H9 (cell line): ENCODE measurements around the gene KRT8. TPM values are rescaled to one million over a fixed set of nuclear protein-coding genes. Genes with fewer than 3 reads are reported as not detected.

Experiments used
- DNase-seq: peaks from one replicate; pipeline ENCODE4 v3.0.0-alpha.2; 2017
- H2AFZ ChIP-seq: one replicate; pipeline ENCODE4 v1.6.1; 2013; ENCODE audit warnings: mild to moderate bottlenecking, low read length, control low read depth, moderate library complexity
- H2AK5ac ChIP-seq: 2 replicates; pipeline ENCODE4 v1.6.1; 2013; ENCODE audit warnings: low read length, control low read depth, mixed read lengths; ENCODE audit not compliant: insufficient read length
- H2BK120ac ChIP-seq: one replicate; pipeline ENCODE4 v1.6.1; 2013; ENCODE audit warnings: low read depth, mild to moderate bottlenecking, low read length, control low read depth, inconsistent platforms; ENCODE audit not compliant: poor library complexity, severe bottlenecking
- H2BK12ac ChIP-seq: 2 replicates; pipeline ENCODE4 v1.6.1; 2013; ENCODE audit warnings: low read length, control low read depth, mixed read lengths, low read depth; ENCODE audit not compliant: insufficient read length
- H2BK15ac ChIP-seq: 2 replicates; pipeline ENCODE4 v1.6.1; 2013; ENCODE audit warnings: low read depth, low read length, control low read depth
- H2BK20ac ChIP-seq: one replicate; pipeline ENCODE4 v1.6.1; 2013; ENCODE audit warnings: low read depth, mild to moderate bottlenecking, low read length, control low read depth, inconsistent platforms; ENCODE audit not compliant: poor library complexity, severe bottlenecking
- H2BK5ac ChIP-seq: 2 replicates; pipeline ENCODE4 v1.6.1; 2013; ENCODE audit warnings: low read length, control low read depth, mixed read lengths; ENCODE audit not compliant: insufficient read length
- H3K14ac ChIP-seq: 2 replicates; pipeline ENCODE4 v1.6.1; 2013; ENCODE audit warnings: low read length, control low read depth; ENCODE audit not compliant: insufficient read depth
- H3K18ac ChIP-seq: 2 replicates; pipeline ENCODE4 v1.6.1; 2013; ENCODE audit warnings: low read depth, mild to moderate bottlenecking, mixed read lengths, low read length, control low read depth; ENCODE audit not compliant: insufficient read length
- H3K23ac ChIP-seq: 2 replicates; pipeline ENCODE4 v1.6.1; 2013; ENCODE audit warnings: low read length, control low read depth, mixed read lengths, low read depth; ENCODE audit not compliant: insufficient read length
- H3K23me2 ChIP-seq: 2 replicates; pipeline ENCODE4 v1.6.1; 2013; ENCODE audit warnings: low read depth, mild to moderate bottlenecking, mixed read lengths, low read length, control low read depth; ENCODE audit not compliant: insufficient read length, poor library complexity, severe bottlenecking
- H3K27ac ChIP-seq: 2 replicates; pipeline ENCODE4 v1.5.1; 2013; ENCODE audit warnings: low read length, control low read depth, mixed read lengths, low read depth; ENCODE audit not compliant: insufficient read length
- H3K27me3 ChIP-seq: 2 replicates; pipeline ENCODE4 v1.6.1; 2013; ENCODE audit warnings: low read length, control low read depth, inconsistent platforms; ENCODE audit not compliant: insufficient read depth
- H3K4ac ChIP-seq: 2 replicates; pipeline ENCODE4 v1.6.1; 2013; ENCODE audit warnings: low read depth, mild to moderate bottlenecking, control low read depth, inconsistent platforms, low read length, moderate library complexity
- H3K4me1 ChIP-seq: 2 replicates; pipeline ENCODE4 v1.6.1; 2013; ENCODE audit warnings: low read length, control low read depth, inconsistent platforms; ENCODE audit not compliant: insufficient read depth
- H3K4me2 ChIP-seq: 2 replicates; pipeline ENCODE4 v1.6.1; 2013; ENCODE audit warnings: low read length, control low read depth, mixed read lengths; ENCODE audit not compliant: insufficient read length, insufficient read depth
- H3K56ac ChIP-seq: 2 replicates; pipeline ENCODE4 v1.6.1; 2013; ENCODE audit warnings: low read depth, mild to moderate bottlenecking, mixed read lengths, low read length, control low read depth; ENCODE audit not compliant: insufficient read length
- H3K79me1 ChIP-seq: 2 replicates; pipeline ENCODE4 v1.6.1; 2013; ENCODE audit warnings: low read depth, mild to moderate bottlenecking, moderate library complexity, low read length, control low read depth, inconsistent platforms; ENCODE audit not compliant: insufficient read depth, poor library complexity, severe bottlenecking
- H3K79me2 ChIP-seq: 2 replicates; pipeline ENCODE4 v1.6.1; 2013; ENCODE audit warnings: low read length, control low read depth, inconsistent platforms; ENCODE audit not compliant: insufficient read depth
- H3K9ac ChIP-seq: 2 replicates; pipeline ENCODE4 v1.6.1; 2013; ENCODE audit warnings: low read length, control low read depth, mixed read lengths; ENCODE audit not compliant: insufficient read length; ENCODE audit errors: extremely low read depth
- H3K9me3 ChIP-seq: one replicate; pipeline ENCODE4 v1.6.1; 2013; ENCODE audit warnings: low read depth, low read length, inconsistent platforms; ENCODE audit not compliant: control insufficient read depth
- H3T11ph ChIP-seq: one replicate; pipeline ENCODE4 v1.6.1; 2013; ENCODE audit warnings: mild to moderate bottlenecking, low read length, control low read depth, inconsistent platforms
- H4K20me1 ChIP-seq: one replicate; pipeline ENCODE4 v1.6.1; 2013; ENCODE audit not compliant: control insufficient read depth, insufficient read length, insufficient read depth
- H4K5ac ChIP-seq: 2 replicates; pipeline ENCODE4 v1.6.1; 2013; ENCODE audit warnings: low read depth, mild to moderate bottlenecking, mixed read lengths, low read length, control low read depth; ENCODE audit not compliant: insufficient read length
- H4K8ac ChIP-seq: replicated peaks from 2 replicates; pipeline ENCODE4 v1.6.1; 2013; ENCODE audit warnings: low read length, control low read depth, mixed read lengths, low read depth; ENCODE audit not compliant: insufficient read length
- H4K91ac ChIP-seq: 2 replicates; pipeline ENCODE4 v1.6.1; 2013; ENCODE audit warnings: low read depth, mild to moderate bottlenecking, moderate library complexity, mixed read lengths, low read length, control low read depth; ENCODE audit not compliant: insufficient read length
- H3K27ac Mint-ChIP-seq, 3 experiments: 2 replicates in 2 of 3; 3 replicates in 1 of 3; pipeline ENCODE4 v1.8.0; 2020 to 2021; ENCODE audit warnings: mixed read lengths in 3 of 3, mild to moderate bottlenecking in 1 of 3, moderate library complexity in 1 of 3
- H3K27me3 Mint-ChIP-seq: 2 replicates; pipeline ENCODE4 v1.8.0; 2021; ENCODE audit warnings: low read depth, mild to moderate bottlenecking, moderate library complexity, mixed read lengths
- H3K36me3 Mint-ChIP-seq, 3 experiments: 2 replicates in 2 of 3; 3 replicates in 1 of 3; pipeline ENCODE4 v1.8.0; 2020 to 2021; ENCODE audit warnings: low read depth in 3 of 3, mixed read lengths in 3 of 3; ENCODE audit not compliant: insufficient read depth in 1 of 3
- H3K4me1 Mint-ChIP-seq, 2 experiments: 2 replicates each; pipeline ENCODE4 v1.8.0; 2020; ENCODE audit warnings: mixed read lengths in 2 of 2
- H3K4me3 Mint-ChIP-seq, 2 experiments: 2 replicates in 1 of 2; 3 replicates in 1 of 2; pipeline ENCODE4 v1.8.0; 2020 to 2021; ENCODE audit warnings: mild to moderate bottlenecking in 2 of 2, mixed read lengths in 2 of 2, moderate library complexity in 1 of 2
- H3K9me3 Mint-ChIP-seq, 2 experiments: 2 replicates in 1 of 2; 3 replicates in 1 of 2; pipeline ENCODE4 v1.8.0; 2020; ENCODE audit warnings: mild to moderate bottlenecking in 2 of 2, mixed read lengths in 2 of 2, moderate library complexity in 1 of 2
- CTCF ChIP-seq: fragments of 200-600 bp; sonication (generic); conservative IDR thresholded peaks from 3 replicates; pipeline ENCODE4 v1.8.0; 2021; ENCODE audit warnings: antibody characterized with exemption, mild to moderate bottlenecking
- WGBS: extraction: QIAGEN DNeasy Blood & Tissue Kit; methylation state at CpG from one replicate; pipeline ENCODE4 v1.1.7; 2013; ENCODE audit warnings: missing lambda C conversion rate, low lambda C conversion rate, mixed read lengths; ENCODE audit not compliant: insufficient read length; ENCODE audit errors: extremely low coverage; 5-methylcytosine and 5-hydroxymethylcytosine counted together
- total RNA-seq: library from RNA; stranded (reverse); gene quantifications from 2 replicates; pipeline ENCODE4 v1.2.1, GENCODE V29; 2021

The KRT8 gene
- total RNA-seq, 1 experiment from 2014 or later, result 244 TPM

- Histone ChIP-seq H4K91ac (no peak overlapping the region), H3K79me1 (no peaks in the 10 kb centered on the region), H3K27ac (no peak overlapping the region), H3T11ph (no peak overlapping the region), H3K79me2 (no peaks in the 10 kb centered on the region), H3K4me2 (no peak overlapping the region), H3K27me3 (no peaks in the 10 kb centered on the region), H4K5ac (no peak overlapping the region), H3K18ac (no peak overlapping the region), H2AFZ (no peak overlapping the region), H2BK5ac (no peak overlapping the region), H3K9ac (no peak overlapping the region), H2BK120ac (no peak overlapping the region), H3K23me2 (no peaks in the 10 kb centered on the region), H3K9me3 (no peaks in the 10 kb centered on the region), H2AK5ac (no peak overlapping the region), H2BK12ac (no peak overlapping the region), H3K14ac (no peak overlapping the region; the same call in 1 of the 2 replicates), H3K56ac (no peak overlapping the region), H4K20me1 (no peaks in the 10 kb centered on the region), H3K4ac (no peak overlapping the region), H2BK20ac (no peak overlapping the region), H3K4me1 (peaks cover 14% of the 10 kb centered on the region; the same call in 1 of the 2 replicates), H4K8ac (no peak overlapping the region), H3K23ac (no peak overlapping the region), H2BK15ac (no peak overlapping the region)
- Mint-ChIP-seq H3K27ac (peak overlapping the region in 2 of 3 experiments; percentile 24 to 41; a peak in 5 of 7 replicates), H3K4me3 (no peak overlapping the region), H3K36me3 (no peaks in the 10 kb centered on the region; a peak in 1 of 7 replicates), H3K27me3 (peaks cover 4% of the 10 kb centered on the region), H3K9me3 (no peaks in the 10 kb centered on the region), H3K4me1 (peaks cover 36% of the 10 kb centered on the region in 2 experiments)
- TF ChIP-seq CTCF, result no peak
- DNase-seq, result no peak
- WGBS, result no CpG with 5 or more reads among the region's 4 CpGs
Measured at GRCh38 chr12:52927964-52928363, 23.1 kb upstream of the KRT8 start.
